ENCODE results near the gene SMIM10L1.

GRCh38 chr12:11164384-11164783, 6.6 kb upstream of the SMIM10L1 start:
- TF ChIP-seq POLR2A (IDR thresholded peaks at IDR 0.05) (no peak), POLR2AphosphoS5 (IDR thresholded peaks at IDR 0.05) (no peak), EP300 (IDR thresholded peaks at IDR 0.05) (no peak)

All from stomach (tissue), 4 donors.